ENCODE measurements around the gene APOA4. TPM values are rescaled to one million over a fixed set of nuclear protein-coding genes. Genes with fewer than 3 reads are reported as not detected.

APOA4 gene
- total and polyA plus RNA-seq, 2 donors (not counting 1 experiment from before 2014, with no cell fraction given): not detected

DNA sequence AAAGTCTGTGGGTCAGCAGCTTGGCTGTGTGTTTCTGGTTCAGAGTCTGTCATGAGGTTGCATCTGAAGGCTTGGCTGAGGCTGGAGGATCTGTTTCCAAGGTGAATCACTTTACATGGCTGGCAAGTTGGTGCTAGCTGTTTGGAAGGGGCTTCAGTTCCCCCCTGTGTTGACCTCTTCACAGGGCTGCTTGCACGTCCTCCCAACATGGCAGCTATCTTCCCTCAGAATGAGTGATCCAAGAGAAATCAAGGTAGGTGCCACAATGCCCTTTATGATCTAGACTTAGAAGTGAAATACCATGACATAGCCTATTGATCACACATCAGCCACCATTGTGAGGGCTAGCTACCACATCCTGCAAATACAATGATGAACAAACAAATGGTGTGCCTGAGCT is 9.9 kb downstream of the APOA4 start:
- Histone ChIP-seq H3K36me3 (replicated peaks in 1 of 2; ENCODE audit: control extremely low read depth in 1 of 2, control insufficient read depth in 1 of 2, extremely low read depth in 1 of 2, insufficient read depth in 2 of 2, low read length in 1 of 2) (no peaks in the 10 kb centered on the region), H3K9ac (ENCODE audit: low read length) (no peak overlapping the region), H3K4me1 (ENCODE audit: control insufficient read depth in 2 of 2, insufficient read depth in 2 of 2, low read length in 2 of 2) (no peaks in the 10 kb centered on the region), H4K20me1 (ENCODE audit: control insufficient read depth, insufficient read depth, low read length, poor library complexity, severe bottlenecking) (no peaks in the 10 kb centered on the region), H3K79me2 (ENCODE audit: control insufficient read depth, insufficient read depth, low read length) (no peaks in the 10 kb centered on the region), H3K27ac (ENCODE audit: low read length in 2 of 2) (no peak overlapping the region), H3K27me3 (replicated peaks in 1 of 4; ENCODE audit: control extremely low read depth in 1 of 4, control insufficient read depth in 3 of 4, insufficient read depth in 4 of 4, low read length in 3 of 4) (peaks cover 0 to 3% (median 0%) of the 10 kb centered on the region in 4 experiments), H3K9me3 (ENCODE audit: control extremely low read depth in 1 of 3, control insufficient read depth in 2 of 3, insufficient read depth in 1 of 3, low read length in 2 of 3) (no peaks in the 10 kb centered on the region), H2AFZ (ENCODE audit: insufficient read depth, low read depth, low read length, poor library complexity, severe bottlenecking) (no peak overlapping the region), H3K4me2 (replicated peaks; ENCODE audit: low read depth, low read length, poor library complexity, severe bottlenecking) (no peak overlapping the region), H3K4me3 (ENCODE audit: control extremely low read depth in 1 of 5, extremely low read depth in 1 of 5, insufficient read depth in 1 of 5, low read depth in 2 of 5, low read length in 4 of 5) (no peak overlapping the region)
- TF ChIP-seq, protein P1, sequence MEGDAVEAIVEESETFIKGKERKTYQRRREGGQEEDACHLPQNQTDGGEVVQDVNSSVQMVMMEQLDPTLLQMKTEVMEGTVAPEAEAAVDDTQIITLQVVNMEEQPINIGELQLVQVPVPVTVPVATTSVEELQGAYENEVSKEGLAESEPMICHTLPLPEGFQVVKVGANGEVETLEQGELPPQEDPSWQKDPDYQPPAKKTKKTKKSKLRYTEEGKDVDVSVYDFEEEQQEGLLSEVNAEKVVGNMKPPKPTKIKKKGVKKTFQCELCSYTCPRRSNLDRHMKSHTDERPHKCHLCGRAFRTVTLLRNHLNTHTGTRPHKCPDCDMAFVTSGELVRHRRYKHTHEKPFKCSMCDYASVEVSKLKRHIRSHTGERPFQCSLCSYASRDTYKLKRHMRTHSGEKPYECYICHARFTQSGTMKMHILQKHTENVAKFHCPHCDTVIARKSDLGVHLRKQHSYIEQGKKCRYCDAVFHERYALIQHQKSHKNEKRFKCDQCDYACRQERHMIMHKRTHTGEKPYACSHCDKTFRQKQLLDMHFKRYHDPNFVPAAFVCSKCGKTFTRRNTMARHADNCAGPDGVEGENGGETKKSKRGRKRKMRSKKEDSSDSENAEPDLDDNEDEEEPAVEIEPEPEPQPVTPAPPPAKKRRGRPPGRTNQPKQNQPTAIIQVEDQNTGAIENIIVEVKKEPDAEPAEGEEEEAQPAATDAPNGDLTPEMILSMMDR (IDR thresholded peaks at IDR 0.05): no peak
- no peak for TF ChIP-seq EZH2 (IDR thresholded peaks at IDR 0.05; ENCODE audit: borderline replicate concordance, insufficient read depth, low read depth, low read length, poor library complexity, severe bottlenecking)
- ChIA-PET CTCF (interaction anchor here (2.0 kb wide), 1 partner anchor 22 kb away, joined by 5 read pairs; no protein-coding TSS in a partner anchor), POLR2A (no interaction called here)
- no peak overlapping the region for H3K27ac Mint-ChIP-seq
- H3K4me1 Mint-ChIP-seq: no peaks in the 10 kb centered on the region
- peaks cover 5% of the 10 kb centered on the region for H3K27me3 Mint-ChIP-seq
- DNase-seq (no peak), ATAC-seq (ENCODE audit: low read depth) (no peak)
- H3K9me3 Mint-ChIP-seq (ENCODE audit: insufficient read depth): no peaks in the 10 kb centered on the region
- intact Hi-C loops (cut with micrococcal nuclease): no loop called here
- WGBS (ENCODE audit: insufficient coverage): 100% methylated on average over 1 of the region's 1 CpG
- no peak overlapping the region for H3K4me3 Mint-ChIP-seq

DNA sequence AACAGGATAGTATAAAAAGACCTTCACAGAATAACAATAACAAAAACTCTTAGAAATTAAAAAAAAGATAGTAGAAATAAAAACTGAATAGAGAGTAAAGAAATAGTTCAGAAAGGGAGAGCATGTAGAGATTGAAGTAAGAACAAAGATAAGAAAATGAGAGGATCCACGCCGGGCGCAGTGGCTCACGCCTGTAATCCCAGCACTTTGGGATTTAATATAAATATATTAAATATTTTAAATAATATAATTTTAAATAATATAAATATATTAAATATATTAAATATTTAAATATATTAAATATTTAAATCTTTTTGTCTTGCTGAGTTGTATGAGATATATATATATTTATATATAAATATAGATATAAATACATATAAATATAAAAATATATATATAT is 11.0 kb downstream of the APOA4 start:
- H3K9me3 ChIP-seq (ENCODE audit: control extremely low read depth in 1 of 3, control insufficient read depth in 2 of 3, insufficient read depth in 1 of 3, low read length in 2 of 3): no peaks in the 10 kb centered on the region
- no peak overlapping the region for H3K4me2 ChIP-seq (replicated peaks; ENCODE audit: low read depth, low read length, poor library complexity, severe bottlenecking)
- TF ChIP-seq EZH2 (IDR thresholded peaks at IDR 0.05; ENCODE audit: borderline replicate concordance, insufficient read depth, low read depth, low read length, poor library complexity, severe bottlenecking): no peak
- TF ChIP-seq, protein P1 (IDR thresholded peaks at IDR 0.05): no peak
- H3K4me1 Mint-ChIP-seq: no peaks in the 10 kb centered on the region
- H3K36me3 ChIP-seq (replicated peaks in 1 of 2; ENCODE audit: control extremely low read depth in 1 of 2, control insufficient read depth in 1 of 2, extremely low read depth in 1 of 2, insufficient read depth in 2 of 2, low read length in 1 of 2): no peaks in the 10 kb centered on the region
- ChIA-PET POLR2A (no interaction called here), CTCF (no interaction called here)
- peaks cover 12% of the 10 kb centered on the region for H3K27me3 Mint-ChIP-seq
- H4K20me1 ChIP-seq (ENCODE audit: control insufficient read depth, insufficient read depth, low read length, poor library complexity, severe bottlenecking): no peaks in the 10 kb centered on the region
- no peaks in the 10 kb centered on the region for H3K9me3 Mint-ChIP-seq (ENCODE audit: insufficient read depth)
- H3K27me3 ChIP-seq (replicated peaks in 1 of 4; ENCODE audit: control extremely low read depth in 1 of 4, control insufficient read depth in 3 of 4, insufficient read depth in 4 of 4, low read length in 3 of 4): peaks cover 0 to 3% (median 0%) of the 10 kb centered on the region in 4 experiments
- no peak overlapping the region for H3K4me3 ChIP-seq (ENCODE audit: control extremely low read depth in 1 of 5, extremely low read depth in 1 of 5, insufficient read depth in 1 of 5, low read depth in 2 of 5, low read length in 4 of 5)
- no peak for ATAC-seq (ENCODE audit: low read depth)
- H3K9ac ChIP-seq (ENCODE audit: low read length): no peak overlapping the region
- no peak overlapping the region for H3K4me3 Mint-ChIP-seq
- intact Hi-C loops (cut with micrococcal nuclease): no loop called here
- no peak overlapping the region for H3K27ac Mint-ChIP-seq
- no peak overlapping the region for H3K27ac ChIP-seq (ENCODE audit: low read length in 2 of 2)
- no CpG with 5 or more reads among the region's 4 CpGs for WGBS (ENCODE audit: insufficient coverage)
- no peak overlapping the region for H2AFZ ChIP-seq (ENCODE audit: insufficient read depth, low read depth, low read length, poor library complexity, severe bottlenecking)
- no peak for DNase-seq
- H3K4me1 ChIP-seq (ENCODE audit: control insufficient read depth in 2 of 2, insufficient read depth in 2 of 2, low read length in 2 of 2): no peaks in the 10 kb centered on the region
- H3K79me2 ChIP-seq (ENCODE audit: control insufficient read depth, insufficient read depth, low read length): no peaks in the 10 kb centered on the region
